DMS79 treated with DMSO at 0.1 percent for 48 hours (cell line): Measurements from ENCODE around the gene GPR32.
"Not testable (repeated sequence)": the region's sequence is repeated elsewhere in the genome, so short reads cannot be mapped to it uniquely, and the experiment has no call there.

Experiments
- DNase-seq: peaks from one replicate; lab custom pipeline; 2025; lab: John Stamatoyannopoulos, UW

The GPR32 gene

DNA sequence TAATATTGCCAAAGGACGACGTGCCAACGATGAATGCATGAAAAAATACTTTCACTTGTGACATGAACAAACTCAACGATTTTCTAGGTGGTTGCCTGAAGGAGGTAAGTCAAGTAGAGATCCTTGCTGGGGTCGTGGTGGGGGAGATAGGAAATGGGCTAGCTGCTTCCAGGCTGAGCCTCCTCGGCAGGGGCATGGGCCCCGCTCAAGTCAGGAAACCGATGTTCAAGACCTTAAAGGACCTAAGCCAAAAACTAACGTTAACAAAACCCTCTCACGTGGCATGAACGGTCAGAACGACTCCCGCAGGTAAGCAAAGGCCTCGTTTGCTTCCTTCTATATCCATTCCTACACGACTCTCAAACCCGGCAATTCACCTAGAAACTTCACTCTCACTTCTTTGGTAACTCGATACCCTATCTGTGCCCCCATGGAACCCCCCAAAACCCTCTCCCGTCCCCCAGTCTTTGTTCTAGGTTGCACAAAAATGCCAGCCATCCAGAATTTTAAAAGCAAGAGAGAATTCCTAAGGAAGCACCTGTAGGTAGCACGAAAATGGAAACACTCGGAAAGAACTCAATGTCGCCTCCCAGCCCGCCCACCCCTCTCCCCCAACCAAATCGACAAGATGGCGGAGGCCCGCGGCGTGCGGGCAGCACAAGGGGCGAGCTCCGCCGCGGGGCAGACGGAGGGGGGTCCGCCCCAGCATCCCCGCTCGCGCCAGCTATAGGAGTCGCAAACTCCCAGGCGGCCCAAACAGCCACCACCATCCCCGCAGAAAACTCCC, 33.6 kb downstream of the GPR32 start:
- DNase-seq = no peak

GRCh38 chr19:50804420-50805272, 34.4 kb downstream of the GPR32 start:
- peak; percentile 79 for DNase-seq

GRCh38 chr19:50808856-50809255, 38.6 kb downstream of the GPR32 start:
- DNase-seq = no peak

DNA sequence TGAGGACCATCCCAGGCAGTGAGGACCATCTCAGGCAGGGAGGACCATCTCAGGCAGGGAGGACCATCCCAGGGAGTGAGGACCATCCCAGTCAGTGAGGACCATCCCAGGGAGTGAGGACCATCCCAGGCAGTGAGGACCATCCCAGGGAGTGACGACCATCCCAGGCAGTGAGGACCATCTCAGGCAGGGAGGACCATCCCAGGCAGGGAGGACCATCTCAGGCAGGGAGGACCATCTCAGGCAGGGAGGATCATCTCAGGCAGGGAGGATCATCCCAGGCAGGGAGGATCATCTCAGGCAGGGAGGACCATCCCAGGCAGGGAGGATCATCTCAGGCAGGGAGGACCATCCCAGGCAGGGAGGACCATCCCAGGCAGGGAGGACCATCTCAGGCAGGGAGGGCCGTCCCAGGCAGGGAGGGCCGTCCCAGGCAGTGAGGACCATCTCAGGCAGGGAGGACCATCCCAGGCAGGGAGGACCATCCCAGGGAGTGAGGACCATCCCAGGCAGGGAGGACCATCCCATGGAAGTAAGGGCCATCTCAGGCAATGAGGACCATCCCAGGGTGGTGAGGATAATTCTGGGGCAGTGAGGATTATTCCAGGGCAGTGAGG, 41.5 kb downstream of the GPR32 start:
- not testable (repeated sequence) for DNase-seq

- no peak for DNase-seq
These were observed 42.2 kb downstream of the GPR32 start for GRCh38 chr19:50812474-50812873.

DNA sequence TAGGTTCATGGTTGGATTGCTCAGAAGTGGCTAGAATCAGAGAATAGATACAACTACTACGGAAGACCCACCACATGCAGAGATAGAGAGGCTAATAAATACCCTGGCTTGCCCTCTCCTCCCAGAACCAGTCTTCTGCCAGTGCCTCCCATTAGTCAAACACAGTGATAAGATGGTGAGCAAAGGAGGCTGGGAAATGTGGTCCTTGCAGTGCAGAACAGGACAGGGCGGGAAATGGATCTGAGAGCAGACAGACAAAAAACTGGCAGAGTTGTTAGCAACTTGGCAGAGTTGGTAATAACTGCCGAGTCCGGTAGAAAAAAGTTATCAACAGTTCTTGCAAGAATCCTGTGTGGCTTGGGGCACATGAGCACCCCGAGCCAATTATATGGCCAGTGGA, 44.6 kb downstream of the GPR32 start:
- DNase-seq = no peak

GRCh38 chr19:50815439-50815838, 45.2 kb downstream of the GPR32 start:
- no peak for DNase-seq

- DNase-seq = peak; percentile 8
These were observed 47.9 kb downstream of the GPR32 start for GRCh38 chr19:50817941-50818858.

GRCh38 chr19:50818859-50819472, 48.7 kb downstream of the GPR32 start:
- DNase-seq = no peak

GRCh38 chr19:50819636-50820035, 49.4 kb downstream of the GPR32 start:
- DNase-seq = no peak

DNA sequence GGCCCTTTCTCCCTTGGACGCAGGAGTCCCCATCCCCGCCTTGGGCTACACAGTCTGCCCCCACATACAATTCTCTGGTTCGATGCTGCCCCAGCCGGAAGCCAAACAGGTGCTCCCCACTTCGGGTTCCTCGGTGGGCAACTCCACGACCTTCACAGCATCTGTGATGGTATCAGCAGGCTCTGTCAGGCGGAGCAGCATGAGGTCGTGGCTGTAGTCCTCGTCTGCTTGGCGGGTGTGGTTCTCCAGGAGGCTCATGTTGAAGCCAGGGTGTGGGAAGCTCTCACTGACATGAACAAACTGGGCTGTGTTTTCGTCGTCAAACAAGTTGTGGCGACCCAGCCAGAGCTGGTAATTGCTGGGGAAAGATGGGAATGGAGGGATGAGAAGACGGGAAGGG, 49.8 kb downstream of the GPR32 start:
- DNase-seq = no peak

DNA sequence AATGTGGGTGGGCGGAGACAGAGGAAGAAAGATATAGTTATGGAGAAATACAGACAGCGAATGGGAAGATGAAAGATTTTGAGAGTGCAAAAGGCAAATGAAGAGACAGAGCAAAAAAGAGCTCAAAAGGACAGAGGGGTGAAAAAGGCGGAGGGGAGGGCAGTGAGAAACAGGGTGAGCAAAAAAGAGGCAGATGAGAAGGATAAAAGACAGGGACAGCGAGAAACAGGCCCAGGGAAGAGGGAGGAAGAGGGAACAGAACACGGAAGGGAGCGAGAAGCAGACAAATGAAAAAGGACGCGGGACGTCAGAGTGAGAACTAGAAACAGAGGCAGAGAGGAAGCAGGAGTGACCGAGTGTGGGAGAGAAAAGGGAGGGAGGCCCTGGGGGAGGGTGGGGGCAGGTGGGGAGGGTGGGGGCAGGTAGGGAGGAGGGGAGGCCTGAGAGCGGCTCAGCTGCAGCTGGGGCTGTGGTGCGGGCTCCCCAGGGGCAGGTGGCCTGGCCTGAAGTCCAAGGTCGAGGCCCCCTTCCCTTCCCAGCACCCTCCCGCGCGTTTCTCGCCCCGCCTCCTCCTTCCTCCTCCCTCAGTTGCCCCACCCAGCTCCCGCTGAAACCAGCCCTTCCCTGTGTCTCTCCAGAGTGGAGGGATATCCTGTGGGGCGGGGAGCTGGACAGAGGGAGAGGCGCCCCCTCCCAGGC, 50.4 kb downstream of the GPR32 start:
- DNase-seq = no peak

DNA sequence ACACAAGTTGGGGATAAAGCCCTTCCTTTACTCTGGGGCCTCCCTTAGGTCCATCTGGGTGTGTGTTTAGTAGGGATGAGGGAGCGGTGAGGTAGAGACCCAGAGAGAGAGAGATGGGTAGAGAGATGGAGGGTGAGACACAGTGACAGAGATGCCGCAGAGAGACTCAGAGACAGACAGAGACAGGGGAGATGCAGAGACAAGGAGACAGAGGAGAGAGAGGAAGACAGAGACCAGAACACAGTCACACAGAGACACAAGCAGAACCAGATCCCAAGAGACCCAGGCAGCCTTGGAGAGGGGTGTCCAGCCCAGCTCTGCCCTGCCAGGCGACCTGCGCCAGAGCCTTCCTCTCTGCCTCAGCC, 51.0 kb downstream of the GPR32 start:
- no peak for DNase-seq
